HG03064 (cell line): ENCODE data around the gene ITPRIP.
A peak's percentile ranks its signal among the peaks of the same experiment; 100 is the strongest.

Source experiments
- ATAC-seq: cut with Tn5 transposase; IDR thresholded peaks from one replicate; pipeline ENCODE4 v1.9.1; 2021; ENCODE audit warnings: low read depth; ENCODE audit not compliant: unreplicated experiment

ITPRIP gene

DNA sequence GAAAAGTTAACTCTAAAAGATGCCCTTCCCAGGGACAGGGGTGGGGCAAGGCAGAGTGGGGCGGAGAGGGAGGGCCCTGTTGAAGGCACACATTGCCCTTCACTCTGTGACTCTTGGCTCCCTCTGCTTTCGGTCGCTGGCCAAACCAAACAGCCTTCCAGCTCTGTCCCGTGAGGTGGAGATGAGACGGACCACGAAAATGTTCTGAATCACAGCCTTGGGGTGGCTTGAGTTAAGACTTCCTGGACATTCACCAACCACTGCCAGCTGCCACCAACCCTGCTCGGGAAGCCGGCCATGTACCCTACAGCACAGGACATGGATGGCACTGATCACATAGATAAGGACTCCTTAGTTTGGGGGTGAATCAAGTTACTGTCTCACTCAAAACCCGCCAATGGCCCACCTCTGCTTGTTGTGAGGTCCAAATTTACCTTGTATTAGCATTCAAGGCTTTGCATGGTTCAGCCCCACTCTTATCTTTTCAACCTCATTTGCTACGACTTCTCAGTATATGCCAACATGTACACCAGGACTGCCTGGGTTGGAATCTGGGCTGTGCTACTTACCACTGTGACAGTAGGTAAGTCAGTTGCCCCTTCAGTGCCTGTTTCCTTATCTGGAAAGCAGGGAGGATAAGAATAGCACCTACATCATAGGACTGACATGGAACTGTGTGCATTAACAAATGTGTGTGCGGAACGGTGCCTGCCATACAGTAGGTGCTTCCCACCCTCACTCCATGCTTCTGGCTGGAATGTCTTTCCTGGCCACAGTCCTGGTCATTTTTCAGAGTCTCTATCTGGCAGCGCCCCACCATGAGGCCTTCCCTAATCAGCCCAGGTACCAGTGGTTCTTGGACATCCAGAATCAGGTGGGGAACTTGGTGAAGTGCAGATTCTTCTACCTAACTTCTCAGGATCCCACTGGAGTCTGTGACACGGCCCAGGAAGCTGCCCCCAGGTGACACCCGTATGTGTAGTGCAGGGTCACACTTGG lies 28.0 kb downstream of the ITPRIP start:
- no peak for ATAC-seq

DNA sequence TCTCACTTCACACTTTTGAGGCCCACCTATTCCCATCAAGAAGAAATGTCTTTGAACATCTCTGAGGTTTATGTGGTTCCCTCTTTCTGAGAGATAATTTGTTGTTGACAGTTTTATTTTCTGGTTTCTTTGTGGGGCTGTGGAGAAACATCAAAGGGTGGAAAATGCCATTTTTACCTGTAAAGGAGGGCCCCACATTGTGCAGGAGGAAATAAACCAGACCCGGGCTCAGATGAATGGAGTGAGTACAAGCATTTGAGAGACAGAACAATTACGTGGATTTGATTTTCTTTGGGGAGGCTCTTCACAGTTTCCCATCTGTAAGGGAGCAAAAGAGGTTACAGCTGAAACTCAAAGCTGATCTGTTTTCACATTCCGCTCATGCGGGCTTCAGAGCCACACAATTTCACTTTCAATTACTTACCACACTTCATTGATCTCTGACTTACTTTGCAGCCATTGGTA lies 29.8 kb downstream of the ITPRIP start:
- peak; percentile 74 for ATAC-seq

DNA sequence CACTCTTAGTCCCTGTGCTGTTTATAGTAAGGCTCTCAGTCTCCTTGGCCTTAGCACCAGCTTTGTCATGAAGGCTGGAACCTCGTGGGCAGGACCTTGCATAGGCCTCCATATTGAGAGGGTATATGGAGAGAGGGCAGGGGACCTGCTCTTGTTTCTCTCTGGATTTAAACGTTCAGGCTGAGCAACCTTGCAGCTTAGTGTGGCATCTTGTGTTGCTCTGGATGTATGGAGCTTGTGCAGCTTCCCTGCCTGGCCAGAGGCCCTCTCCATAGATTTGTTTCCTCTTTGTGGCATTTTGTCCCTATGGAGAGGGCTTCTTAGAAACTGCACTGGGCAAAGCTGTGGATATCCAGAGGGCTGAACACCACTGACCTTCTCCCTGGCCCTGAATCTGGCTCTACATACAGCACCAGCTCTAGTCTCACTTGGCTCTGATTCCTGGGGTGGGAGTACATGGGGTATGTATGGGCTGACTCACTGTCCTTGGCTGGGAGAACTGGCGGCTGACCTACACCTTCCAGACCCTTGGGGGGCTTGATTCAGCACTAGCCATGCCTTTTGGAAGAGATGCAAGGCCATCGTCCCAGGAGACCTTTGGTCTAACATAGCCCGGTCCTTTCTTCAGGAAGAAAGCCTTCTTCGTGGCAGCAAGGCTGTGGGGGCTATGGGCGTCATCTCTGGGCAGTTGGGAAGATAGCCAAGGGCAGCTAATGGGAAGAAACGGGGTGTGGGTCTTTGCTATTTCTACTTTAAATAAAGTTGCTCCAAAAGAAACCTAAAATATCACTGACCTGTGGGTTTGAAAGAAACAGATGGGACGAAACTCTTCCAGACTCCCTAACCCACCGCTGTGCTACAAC lies 30.5 kb downstream of the ITPRIP start:
- no peak for ATAC-seq

DNA sequence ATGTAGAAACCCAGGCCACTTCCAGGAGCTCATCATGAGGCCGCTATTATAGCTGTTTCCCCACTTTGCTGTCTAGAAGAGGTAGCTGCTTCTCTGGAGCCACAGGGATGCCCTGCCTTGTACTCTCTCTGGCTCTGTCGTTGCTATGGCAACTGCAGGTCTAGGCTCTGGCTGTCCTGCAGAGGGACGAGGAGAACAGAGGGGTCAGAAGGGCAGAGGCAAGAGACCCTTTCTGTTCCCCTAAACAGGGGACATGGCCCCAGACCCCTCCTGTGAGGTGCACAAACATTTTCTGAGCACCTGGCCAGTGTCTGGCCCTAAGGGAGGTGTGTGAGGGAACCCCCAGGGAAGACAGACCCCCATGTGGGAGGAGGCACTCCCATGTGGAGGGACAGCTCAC lies 31.4 kb downstream of the ITPRIP start:
- ATAC-seq: no peak

DNA sequence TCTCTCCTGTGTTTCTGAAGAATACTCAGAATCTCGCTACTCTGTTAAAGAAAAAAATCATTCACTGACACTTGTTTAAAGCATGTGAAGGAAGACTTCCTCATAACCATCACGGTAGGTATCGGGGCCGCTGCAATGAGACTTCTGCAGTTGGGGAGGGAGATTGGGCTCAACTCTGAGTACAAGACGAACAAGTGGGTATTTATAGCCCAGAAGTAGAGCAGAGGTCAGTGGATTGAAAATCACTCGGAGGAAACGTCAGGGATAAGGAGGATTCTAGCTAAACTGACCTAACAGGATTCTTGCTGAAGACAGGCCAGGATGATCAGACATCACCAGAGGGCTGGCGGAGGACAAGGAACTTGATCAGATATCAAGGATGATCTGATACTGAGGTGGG lies 33.3 kb downstream of the ITPRIP start:
- no peak for ATAC-seq

DNA sequence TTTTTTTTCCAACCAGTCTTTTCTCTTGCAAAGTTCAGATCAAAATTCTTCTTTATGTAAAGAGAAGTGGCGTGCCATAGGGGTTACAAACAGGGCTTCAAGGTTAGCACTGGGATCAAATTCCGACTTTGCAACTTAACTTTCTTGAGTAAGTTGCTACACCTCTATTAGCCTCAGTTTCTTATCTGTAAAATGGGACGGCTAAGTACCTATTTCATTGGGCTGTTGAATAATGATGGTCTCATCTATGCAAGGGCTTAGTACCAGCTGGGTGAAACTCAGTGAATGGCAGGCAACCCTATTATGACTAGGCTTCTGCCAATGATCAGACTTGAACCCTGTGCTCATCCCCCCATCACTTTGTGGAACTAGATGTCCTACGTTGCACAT lies 33.9 kb downstream of the ITPRIP start:
- ATAC-seq: no peak

DNA sequence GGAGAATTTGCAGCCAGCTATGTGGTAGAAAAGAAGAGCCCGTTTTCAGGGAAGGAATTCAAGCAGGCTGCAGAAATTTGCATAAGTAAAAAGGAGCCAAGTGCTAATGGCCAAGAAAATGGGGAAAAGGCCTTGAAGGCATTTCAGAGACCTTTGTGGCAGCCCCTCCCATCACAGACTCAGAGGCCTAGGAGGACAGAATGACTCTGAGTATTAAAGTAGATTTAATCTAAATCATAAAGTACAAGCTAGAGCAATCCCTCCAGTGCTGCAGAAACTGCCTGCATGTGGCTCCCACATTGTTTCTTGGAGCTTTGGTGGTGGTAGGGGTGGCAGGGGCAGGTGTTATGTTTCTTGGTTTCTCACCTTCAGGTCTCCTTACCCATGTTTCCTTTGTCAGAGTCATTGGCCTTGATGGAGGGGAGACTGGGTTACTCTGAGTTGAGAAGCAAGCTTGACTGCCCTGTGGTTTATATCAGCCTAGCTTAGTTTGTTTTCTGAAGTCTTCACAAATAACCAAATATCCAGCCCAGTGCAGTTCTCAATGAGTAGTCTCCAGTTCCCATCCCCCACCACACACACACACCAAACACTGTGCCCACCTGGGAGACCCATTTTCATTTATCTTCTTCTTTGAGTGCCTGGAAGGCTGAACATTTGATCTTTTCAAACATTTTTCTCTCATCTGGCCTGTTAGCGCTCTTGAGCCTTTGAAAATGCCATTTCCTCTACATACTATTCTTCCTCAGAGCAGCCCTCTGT lies 34.5 kb downstream of the ITPRIP start:
- ATAC-seq: no peak

DNA sequence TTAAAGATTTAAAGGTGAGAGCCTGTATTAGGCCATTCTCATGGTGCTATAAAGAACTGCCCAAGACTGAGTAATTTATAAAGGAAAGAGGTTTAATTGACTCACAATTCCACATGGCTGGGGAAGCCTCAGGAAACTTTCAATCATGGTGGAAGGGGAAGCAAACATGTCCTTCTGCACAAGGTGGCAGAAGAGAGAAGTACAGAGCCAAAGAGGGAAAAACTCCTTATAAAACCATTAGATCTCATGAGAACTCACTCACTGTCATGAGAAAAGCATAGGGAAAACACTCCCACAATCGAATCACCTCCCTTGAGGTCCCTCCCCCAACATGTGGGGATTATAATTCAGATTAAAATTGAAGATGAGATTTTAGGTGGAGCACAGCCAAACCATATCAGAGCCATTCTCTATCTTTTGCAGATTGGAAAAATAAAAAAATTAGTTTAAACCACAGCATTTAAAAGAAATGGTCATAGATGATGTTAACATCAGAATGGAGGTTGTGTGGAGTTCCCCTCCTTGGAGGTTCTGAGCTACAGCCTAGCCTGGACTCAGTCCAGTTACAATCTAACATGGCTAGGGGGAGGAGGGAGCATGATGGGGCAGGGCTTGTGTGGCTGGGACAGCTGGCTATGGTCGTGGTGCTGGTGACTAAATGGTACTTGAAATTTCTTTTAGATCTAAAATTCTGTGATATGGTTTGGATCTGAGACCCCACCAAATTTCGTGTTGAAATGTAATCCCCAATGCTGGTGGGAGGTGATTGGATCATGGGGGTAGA lies 36.2 kb downstream of the ITPRIP start:
- ATAC-seq: no peak

DNA sequence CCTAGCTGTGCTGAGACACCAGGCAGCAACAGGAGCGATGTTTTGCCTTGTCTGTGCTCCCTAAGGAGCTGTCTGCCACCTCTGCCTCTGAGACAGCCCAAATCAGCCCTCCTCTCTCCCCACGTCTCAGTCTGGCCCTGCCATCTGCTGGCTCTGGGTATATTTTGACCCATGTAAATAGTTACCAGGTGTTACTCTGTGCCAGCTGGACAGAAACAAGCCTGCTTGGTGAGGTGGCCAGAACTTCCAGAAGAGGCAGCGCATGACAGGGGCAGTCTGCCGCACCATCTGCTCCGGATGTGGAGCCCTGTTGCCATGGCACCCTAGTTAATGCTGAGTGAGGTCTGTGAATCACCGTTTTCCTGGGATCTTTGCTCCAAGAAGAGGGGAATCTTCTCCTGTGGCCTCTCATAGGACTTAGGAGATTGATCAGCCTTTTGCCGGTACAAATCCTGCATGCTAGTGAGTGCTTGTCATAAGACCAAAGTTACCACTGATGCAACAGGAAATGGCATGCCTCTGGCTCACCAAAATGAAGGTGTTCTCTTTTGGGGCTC lies 37.5 kb downstream of the ITPRIP start:
- ATAC-seq: no peak

DNA sequence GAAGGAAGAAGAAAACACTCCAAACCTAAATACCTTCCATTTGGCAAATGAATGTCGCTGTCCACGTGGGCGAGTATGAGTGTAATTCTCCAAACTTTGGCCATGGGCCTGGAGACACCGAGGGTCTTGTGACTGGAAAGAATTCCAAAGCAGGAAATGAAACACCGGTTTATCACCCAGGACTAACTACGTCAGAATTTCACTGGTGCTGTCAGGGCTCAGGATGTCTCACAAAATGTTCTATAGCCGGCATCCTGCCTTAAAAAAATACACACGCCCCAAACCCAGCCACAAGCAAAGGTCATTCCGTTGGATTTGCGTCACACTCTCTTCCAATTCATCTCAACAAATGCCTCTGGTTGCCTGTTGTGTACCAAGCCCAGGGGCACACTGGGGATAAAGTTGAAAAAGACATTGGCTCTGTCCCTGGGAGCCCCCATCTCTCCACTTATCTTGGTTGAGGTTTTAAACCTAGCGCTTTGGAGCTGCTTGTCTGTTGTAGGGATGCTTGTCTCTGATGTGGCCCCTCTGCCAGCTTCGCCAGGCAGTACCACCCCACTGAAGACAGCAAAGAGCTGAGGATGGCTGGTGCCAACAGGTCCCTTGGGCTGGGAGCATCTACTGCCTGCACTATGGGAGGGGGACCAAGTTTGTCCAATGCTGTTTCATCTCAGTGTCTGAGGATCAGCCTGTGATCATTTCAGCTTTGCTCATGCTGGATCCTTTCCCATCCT lies 38.1 kb downstream of the ITPRIP start:
- ATAC-seq: no peak

DNA sequence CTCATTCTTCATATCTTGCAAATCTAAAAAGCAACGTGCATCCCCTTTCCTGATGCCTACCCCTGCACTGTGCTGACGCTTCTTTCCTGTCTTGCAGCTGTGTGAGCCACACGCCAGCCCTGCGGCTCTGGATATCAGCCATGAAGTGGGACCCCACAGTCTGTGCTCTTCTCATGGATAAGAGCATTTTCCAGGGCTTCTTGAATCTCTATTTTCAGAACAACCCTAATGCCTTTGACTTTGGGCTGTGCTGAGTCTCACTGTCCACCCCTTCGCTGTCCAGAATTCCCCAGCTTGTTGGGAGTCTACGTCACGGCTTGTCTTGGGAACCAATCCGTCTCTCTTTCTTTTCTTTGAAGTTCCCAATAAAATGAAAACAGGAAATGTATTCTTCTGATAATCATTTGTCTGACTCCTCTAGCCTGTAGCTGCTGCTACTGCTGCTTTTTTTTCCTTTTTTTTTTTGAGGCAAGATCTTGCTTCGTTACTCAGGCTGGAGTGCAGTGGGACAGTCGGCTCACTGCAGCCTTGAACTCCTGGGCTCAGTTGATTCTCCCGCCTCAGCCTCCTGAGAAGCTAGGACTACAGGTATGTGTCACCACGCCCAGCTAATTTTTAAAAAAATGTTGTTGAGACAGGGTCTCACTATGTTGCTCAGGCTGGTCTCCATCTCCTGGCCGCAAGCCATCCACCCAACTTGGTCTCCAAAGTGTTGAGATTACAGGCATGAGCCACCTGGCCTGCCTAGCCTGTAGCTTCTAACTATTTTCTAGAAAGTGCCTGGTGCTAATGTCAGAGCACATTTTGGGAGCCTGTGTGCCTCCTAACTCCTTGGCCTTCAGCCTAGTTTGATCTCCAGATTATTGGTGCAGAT lies 39.0 kb downstream of the ITPRIP start:
- no peak for ATAC-seq

DNA sequence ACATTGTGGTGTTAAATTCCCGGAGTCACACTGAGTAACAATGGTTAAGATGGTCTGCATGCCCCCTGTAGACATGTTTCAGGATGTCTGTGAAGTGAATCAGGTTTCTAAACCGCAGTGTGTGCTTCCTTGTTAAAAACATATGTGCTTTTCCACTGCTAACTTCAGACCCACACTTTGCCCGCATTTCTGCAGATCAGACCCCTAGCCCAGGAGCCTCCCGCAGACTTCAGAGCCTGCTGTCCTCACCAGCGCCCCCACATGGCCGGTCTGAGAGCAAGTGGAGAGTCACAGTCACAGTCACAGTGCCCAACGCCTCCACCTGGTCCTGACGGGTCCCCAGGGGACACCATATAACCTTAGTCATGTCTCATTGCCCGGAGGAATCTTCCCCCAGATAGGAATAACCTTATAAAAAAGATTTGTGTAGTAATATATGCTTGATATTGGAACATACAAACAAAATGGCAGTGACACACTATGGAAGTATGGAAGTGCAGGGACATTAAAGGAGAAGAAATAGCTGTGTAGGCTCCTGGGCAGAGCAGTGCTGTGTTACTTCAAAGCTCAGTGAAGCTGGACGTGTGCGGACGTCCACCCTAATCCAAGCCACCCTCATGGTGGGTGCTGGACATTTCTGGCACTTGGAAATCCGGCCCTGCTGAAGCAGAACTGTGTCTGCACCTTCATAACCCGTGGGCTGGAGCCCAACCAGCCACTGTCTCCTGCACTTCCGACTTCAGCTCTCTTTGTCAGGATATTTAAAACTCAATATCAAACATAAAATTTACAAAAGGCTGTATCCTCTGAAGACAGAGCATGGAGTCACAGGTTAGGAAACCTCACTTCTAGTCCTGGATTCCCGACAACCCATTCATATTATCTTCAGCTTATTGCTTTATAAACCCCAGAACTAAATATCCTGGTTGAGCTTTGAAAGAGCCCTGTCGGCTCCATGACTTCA lies 40.3 kb downstream of the ITPRIP start:
- ATAC-seq: no peak

DNA sequence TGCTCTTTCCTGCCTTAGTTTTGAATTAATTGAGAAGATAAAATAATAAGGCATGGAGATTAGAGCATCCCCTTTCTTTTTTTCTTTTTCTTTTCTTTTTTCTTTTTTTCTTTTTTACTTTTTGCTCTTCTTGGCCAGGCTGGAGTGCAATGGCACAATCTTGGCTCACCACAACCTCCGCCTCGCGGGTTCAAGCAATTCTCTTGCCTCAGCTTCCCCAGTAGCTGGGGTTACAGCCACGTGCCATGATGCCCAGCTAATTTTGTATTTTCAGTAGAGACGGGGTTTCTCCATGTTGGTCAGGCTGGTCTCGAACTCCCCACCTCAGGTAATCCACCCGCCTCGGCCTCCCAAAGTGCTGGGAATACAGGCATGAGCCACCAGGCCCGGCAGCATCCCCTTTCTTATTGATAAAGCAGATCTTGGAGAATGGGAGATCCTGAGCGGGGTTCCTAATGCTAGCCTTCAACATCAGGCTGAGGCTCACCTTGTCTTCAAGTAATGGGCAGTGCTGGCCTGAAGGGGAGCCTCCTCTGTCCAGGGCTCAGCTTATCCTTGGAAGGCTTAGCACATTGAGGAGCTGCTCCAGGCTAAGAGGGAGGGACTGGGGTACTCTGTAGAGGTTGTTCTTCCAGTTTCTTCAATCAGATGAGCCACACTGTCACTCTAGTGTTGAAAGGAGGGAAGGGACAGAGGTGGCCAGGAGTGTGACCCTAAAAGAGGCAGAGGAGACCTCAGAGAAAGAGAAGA lies 41.4 kb downstream of the ITPRIP start:
- ATAC-seq: no peak

DNA sequence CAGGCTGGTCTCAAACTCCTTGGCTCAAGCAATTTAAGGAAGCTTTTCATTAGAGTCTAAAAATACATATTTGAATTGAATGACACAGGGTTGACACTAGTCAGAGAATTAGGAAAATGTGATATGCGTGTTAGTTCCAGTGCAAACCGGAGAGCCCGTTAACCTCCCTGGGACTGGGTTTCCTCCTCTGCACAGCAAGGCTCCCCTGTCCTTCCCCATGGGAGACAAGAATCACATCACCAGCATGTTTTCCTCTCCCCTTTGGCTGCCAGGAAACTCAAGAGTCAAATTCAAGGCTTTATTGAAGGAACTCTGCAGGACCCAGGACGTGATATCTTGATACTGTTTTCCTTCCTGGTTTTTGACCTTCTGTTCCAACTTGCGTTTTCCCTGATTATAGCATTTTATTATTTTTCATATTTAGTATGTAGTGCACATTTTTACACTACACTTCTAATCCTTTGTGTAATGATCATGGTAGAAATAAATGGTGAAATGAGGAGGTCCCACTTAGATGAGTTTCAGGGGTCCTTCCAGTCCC lies 44.4 kb downstream of the ITPRIP start:
- ATAC-seq: no peak

DNA sequence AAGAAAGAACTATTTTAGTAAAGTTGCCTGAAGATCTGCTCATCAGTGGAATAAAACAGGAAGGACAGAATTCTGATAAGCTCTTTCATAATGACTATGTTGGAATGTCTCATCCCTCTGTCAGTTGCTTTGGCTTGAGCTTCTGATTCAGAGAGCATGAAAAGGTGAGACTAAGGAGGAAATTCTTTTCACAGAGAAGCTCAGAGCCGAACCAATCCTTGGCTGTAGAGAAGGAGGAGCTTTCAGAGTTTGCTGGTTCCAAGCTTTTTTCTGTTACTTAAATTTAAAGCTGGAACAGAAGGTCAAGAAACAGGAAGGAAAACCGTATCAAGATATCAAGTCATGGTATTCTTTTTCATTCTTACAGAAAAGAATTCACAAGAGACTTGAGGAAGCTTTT lies 45.3 kb downstream of the ITPRIP start:
- no peak for ATAC-seq

DNA sequence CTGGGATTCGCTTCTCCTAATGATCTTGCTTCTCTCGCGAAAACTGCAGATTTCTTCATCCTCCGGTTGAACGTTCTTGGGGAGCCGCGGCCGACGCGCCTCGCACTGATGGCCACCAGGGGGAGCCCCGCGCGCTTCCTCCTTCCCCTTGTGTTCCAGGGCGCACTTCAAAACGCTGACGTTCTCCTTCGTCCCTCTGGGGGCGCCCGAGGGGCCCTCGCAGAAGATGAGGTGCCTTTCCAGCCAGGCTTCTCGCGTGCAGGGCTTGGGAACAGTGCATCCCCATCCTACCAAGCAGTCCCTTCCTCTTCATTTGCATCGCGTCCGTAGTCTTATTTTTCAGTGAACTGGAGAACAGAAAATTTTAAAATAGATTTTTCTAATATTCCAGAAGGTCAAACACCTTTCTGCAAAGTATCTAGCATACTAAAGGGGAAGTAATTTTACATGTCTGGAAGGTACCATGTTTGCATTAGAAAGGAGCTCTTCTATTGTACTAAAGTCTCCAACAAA lies 46.8 kb downstream of the ITPRIP start:
- ATAC-seq: peak; percentile 99
